Trophoblast cell (in vitro differentiated cells and primary cell): Measurements from ENCODE around the gene CKAP2L.

Experiments used
- DNase-seq, 2 donors: peaks; one replicate each; pipeline ENCODE4 v3.0.0-alpha.2; 2016
- H2AFZ ChIP-seq: 2 replicates; pipeline ENCODE4 v1.6.1; 2013; ENCODE audit warnings: low read length, moderate library complexity, mild to moderate bottlenecking; ENCODE audit not compliant: insufficient read depth, poor library complexity
- H2AK5ac ChIP-seq: 2 replicates; pipeline ENCODE4 v1.6.1; 2013; ENCODE audit warnings: mild to moderate bottlenecking, low read length
- H2BK120ac ChIP-seq: 2 replicates; pipeline ENCODE4 v1.6.1; 2013; ENCODE audit warnings: low read length, mild to moderate bottlenecking, moderate library complexity; ENCODE audit not compliant: insufficient read depth, poor library complexity
- H2BK12ac ChIP-seq: 2 replicates; pipeline ENCODE4 v1.6.1; 2013; ENCODE audit warnings: mild to moderate bottlenecking, low read length, moderate library complexity
- H2BK5ac ChIP-seq: 2 replicates; pipeline ENCODE4 v1.6.1; 2013; ENCODE audit warnings: low read length, low read depth, moderate library complexity, mild to moderate bottlenecking; ENCODE audit not compliant: poor library complexity
- H3K14ac ChIP-seq: 2 replicates; pipeline ENCODE4 v1.6.1; 2013; ENCODE audit warnings: mild to moderate bottlenecking, low read length
- H3K18ac ChIP-seq: 2 replicates; pipeline ENCODE4 v1.6.1; 2013; ENCODE audit warnings: mild to moderate bottlenecking, low read length
- H3K23ac ChIP-seq: 2 replicates; pipeline ENCODE4 v1.6.1; 2013; ENCODE audit warnings: low read length
- H3K27ac ChIP-seq: 2 replicates; pipeline ENCODE4 v1.5.1; 2013; ENCODE audit warnings: low read depth, mild to moderate bottlenecking, inconsistent platforms, low read length, moderate library complexity
- H3K27me3 ChIP-seq: 2 replicates; pipeline ENCODE4 v1.6.1; 2013; ENCODE audit warnings: inconsistent platforms, mild to moderate bottlenecking, low read length, moderate library complexity; ENCODE audit not compliant: insufficient read depth
- H3K36me3 ChIP-seq, 2 experiments: 1 replicate in 1 of 2; 2 replicates in 1 of 2; pipeline ENCODE4 v1.6.1; 2013; ENCODE audit warnings: low read length in 2 of 2, mild to moderate bottlenecking in 2 of 2, moderate library complexity in 1 of 2; ENCODE audit not compliant: insufficient read depth in 2 of 2, control insufficient read depth in 1 of 2
- H3K4ac ChIP-seq: 2 replicates; pipeline ENCODE4 v1.6.1; 2013; ENCODE audit warnings: low read depth, mild to moderate bottlenecking, low read length, moderate library complexity
- H3K4me1 ChIP-seq, 2 experiments: 1 replicate in 1 of 2; 2 replicates in 1 of 2; pipeline ENCODE4 v1.6.1; 2013; ENCODE audit warnings: low read length in 2 of 2, mild to moderate bottlenecking in 2 of 2, moderate library complexity in 1 of 2; ENCODE audit not compliant: insufficient read depth in 2 of 2, control insufficient read depth in 1 of 2
- H3K4me2 ChIP-seq: 2 replicates; pipeline ENCODE4 v1.6.1; 2013; ENCODE audit warnings: inconsistent platforms, mild to moderate bottlenecking, low read length, moderate library complexity
- H3K4me3 ChIP-seq: 2 replicates; pipeline ENCODE4 v1.5.1; 2013; ENCODE audit warnings: mild to moderate bottlenecking, low read depth, low read length, inconsistent platforms
- H3K79me1 ChIP-seq: one replicate; pipeline ENCODE4 v1.6.1; 2013; ENCODE audit warnings: low read length
- H3K79me2 ChIP-seq: 2 replicates; pipeline ENCODE4 v1.6.1; 2013; ENCODE audit warnings: low read length, mild to moderate bottlenecking; ENCODE audit not compliant: control insufficient read depth, insufficient read depth, poor library complexity
- H3K9ac ChIP-seq: 2 replicates; pipeline ENCODE4 v1.6.1; 2013; ENCODE audit warnings: mild to moderate bottlenecking, low read length
- H3K9me3 ChIP-seq: 2 replicates; pipeline ENCODE4 v1.6.1; 2013; ENCODE audit warnings: low read depth, mild to moderate bottlenecking, control low read depth, inconsistent platforms, low read length; ENCODE audit not compliant: insufficient read depth
- H4K12ac ChIP-seq: 2 replicates; pipeline ENCODE4 v1.6.1; 2013; ENCODE audit warnings: low read depth, mild to moderate bottlenecking, low read length, moderate library complexity
- H4K8ac ChIP-seq: 2 replicates; pipeline ENCODE4 v1.6.1; 2013; ENCODE audit warnings: low read depth, mild to moderate bottlenecking, low read length, moderate library complexity
- H4K91ac ChIP-seq: one replicate; pipeline ENCODE4 v1.6.1; 2013; ENCODE audit warnings: low read depth, mild to moderate bottlenecking, low read length, moderate library complexity
- WGBS: extraction: QIAGEN DNeasy Blood & Tissue Kit; methylation state at CpG from one replicate; pipeline ENCODE4 v1.1.7; 2013; ENCODE audit warnings: missing lambda C conversion rate; ENCODE audit not compliant: insufficient read length, insufficient coverage; ENCODE audit errors: extremely low coverage; 5-methylcytosine and 5-hydroxymethylcytosine counted together

The CKAP2L gene

DNA sequence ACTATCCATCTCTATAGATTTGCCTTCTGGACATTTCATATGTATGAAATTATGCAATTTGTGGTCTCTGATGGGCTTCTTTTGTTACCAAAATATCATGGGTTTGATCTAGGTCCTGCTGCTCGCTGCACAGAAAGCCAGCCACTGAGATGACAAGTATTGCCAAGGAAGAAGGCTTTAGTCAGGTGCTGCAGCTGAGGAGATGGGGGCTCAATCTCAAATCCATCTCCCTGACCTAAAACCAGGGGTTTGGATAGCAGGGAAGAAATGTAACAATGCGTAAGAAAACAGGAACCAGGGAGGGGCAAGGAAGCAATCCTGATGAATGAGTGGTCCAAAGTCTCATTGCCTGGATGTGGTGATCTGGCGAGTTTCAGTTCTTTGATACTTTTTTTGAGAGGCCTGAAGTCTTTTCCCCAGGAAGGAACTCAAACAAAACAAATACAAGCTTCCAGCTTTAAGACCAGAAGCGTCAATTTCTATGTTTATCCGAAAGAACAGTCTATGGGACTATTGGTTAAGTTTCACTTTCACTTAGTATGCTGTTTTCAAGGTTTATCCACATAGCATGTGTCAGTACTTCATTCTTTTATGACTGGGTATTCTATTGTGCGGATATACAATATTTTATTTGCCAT lies 3.4 kb upstream of the CKAP2L start:
- WGBS: no CpG with 5 or more reads among the region's 6 CpGs
- Histone ChIP-seq H4K8ac (no peak overlapping the region), H2BK5ac (no peak overlapping the region), H3K18ac (no peak overlapping the region), H3K4ac (no peak overlapping the region), H3K4me2 (no peak overlapping the region), H3K27ac (no peak overlapping the region), H3K27me3 (no peaks in the 10 kb centered on the region), H2AK5ac (no peak overlapping the region), H3K79me1 (no peaks in the 10 kb centered on the region), H4K91ac (no peak overlapping the region), H3K4me3 (no peak overlapping the region), H3K9me3 (peaks cover 2% of the 10 kb centered on the region), H3K79me2 (no peaks in the 10 kb centered on the region), H3K14ac (no peak overlapping the region), H3K4me1 (peaks cover 0 to 7% of the 10 kb centered on the region in 2 experiments), H3K36me3 (no peaks in the 10 kb centered on the region), H3K23ac (no peak overlapping the region), H4K12ac (no peak overlapping the region), H3K9ac (no peak overlapping the region), H2BK12ac (no peak overlapping the region), H2BK120ac (no peak overlapping the region), H2AFZ (no peak overlapping the region)
- no peak for DNase-seq

DNA sequence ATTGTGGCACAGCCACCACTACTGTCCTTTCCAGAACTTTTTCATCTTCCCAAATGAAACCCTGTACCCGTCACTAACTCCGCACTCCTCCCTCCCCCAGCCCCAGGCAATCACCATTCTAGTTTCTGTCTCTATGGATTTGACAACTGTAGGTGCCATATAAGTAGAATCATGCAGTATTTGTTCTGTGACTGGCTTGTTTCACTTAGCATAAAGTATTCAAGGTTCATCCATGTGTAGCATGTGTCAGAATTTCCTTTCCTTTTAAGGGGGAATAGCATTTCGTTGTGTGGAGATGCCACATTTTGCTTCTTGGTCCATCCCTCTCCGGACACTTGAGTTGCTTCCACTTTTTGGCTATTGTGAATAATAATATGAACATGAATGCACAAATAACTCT lies 842 bp upstream of the CKAP2L start:
- Histone ChIP-seq H2AK5ac (no peak overlapping the region), H3K18ac (no peak overlapping the region), H2AFZ (no peak overlapping the region), H3K23ac (no peak overlapping the region), H4K12ac (no peak overlapping the region), H3K4me1 (peaks cover 0 to 7% of the 10 kb centered on the region in 2 experiments), H2BK120ac (no peak overlapping the region), H2BK5ac (no peak overlapping the region), H3K79me1 (no peaks in the 10 kb centered on the region), H3K79me2 (no peaks in the 10 kb centered on the region), H3K9ac (no peak overlapping the region), H3K27me3 (no peaks in the 10 kb centered on the region), H3K9me3 (peaks cover 2% of the 10 kb centered on the region), H4K91ac (no peak overlapping the region), H3K27ac (no peak overlapping the region), H3K14ac (no peak overlapping the region), H3K4me3 (no peak overlapping the region), H3K36me3 (no peaks in the 10 kb centered on the region), H2BK12ac (no peak overlapping the region), H3K4me2 (peak overlapping the region; percentile 60), H4K8ac (peak overlapping the region; percentile 26), H3K4ac (no peak overlapping the region)
- no CpG with 5 or more reads among the region's 4 CpGs for WGBS
- no peak for DNase-seq

DNA sequence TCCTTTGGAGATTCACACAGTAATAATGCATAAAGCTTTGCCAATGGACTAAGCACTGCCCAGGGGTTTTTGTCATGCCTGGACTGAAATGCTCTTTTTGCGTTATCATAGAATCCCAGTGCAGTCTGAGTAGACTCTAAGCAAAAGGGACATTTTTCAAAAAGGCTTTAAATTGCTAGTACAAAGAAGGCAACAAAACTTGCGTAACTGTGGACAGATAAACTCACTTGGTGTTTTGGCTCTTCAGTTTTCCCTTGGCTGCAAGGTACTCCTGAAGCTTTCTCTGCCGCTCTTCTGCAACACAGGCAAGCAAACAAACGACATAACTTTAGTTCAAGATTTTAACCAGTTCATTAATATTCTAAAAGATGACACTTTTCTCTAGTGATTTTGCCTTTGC lies 2.1 kb downstream of the CKAP2L start:
- Histone ChIP-seq H3K18ac (no peak overlapping the region), H2AK5ac (no peak overlapping the region), H3K27me3 (no peaks in the 10 kb centered on the region), H3K79me2 (no peaks in the 10 kb centered on the region), H3K4ac (no peak overlapping the region), H3K36me3 (peaks cover 1 to 2% of the 10 kb centered on the region in 2 experiments), H3K14ac (no peak overlapping the region), H3K4me1 (peaks cover 0 to 7% of the 10 kb centered on the region in 2 experiments), H3K4me3 (no peak overlapping the region), H4K12ac (no peak overlapping the region), H3K4me2 (no peak overlapping the region), H3K27ac (no peak overlapping the region), H2BK120ac (no peak overlapping the region), H3K79me1 (no peaks in the 10 kb centered on the region), H2BK12ac (no peak overlapping the region), H3K9ac (no peak overlapping the region), H4K91ac (no peak overlapping the region), H2AFZ (no peak overlapping the region), H3K23ac (no peak overlapping the region), H3K9me3 (no peaks in the 10 kb centered on the region), H2BK5ac (no peak overlapping the region), H4K8ac (no peak overlapping the region)
- DNase-seq: no peak
- WGBS: no CpG with 5 or more reads among the region's 4 CpGs

DNA sequence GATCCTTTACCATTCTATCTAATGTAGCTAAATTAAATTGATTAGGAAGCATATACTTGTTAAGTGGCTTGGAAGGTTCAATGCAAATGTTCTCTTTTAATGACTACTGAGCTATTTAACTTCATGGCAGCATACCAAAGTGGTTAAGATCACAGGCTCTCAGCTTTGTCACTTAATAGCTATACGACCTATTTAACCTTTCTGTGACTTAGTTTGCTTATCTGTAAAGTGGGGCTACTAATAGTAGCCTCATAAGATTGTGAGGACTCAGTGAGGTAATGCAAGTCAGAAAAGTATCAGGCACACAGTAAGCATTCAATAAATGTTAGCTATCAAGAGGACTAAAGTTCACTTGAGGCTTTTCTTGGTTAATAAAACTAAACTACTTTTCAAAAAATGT lies 4.3 kb downstream of the CKAP2L start:
- no peak overlapping the region for H3K23ac ChIP-seq
- H3K79me1 ChIP-seq: no peaks in the 10 kb centered on the region
- no peak overlapping the region for H4K8ac ChIP-seq
- H3K27me3 ChIP-seq: no peaks in the 10 kb centered on the region
- H3K4me2 ChIP-seq: no peak overlapping the region
- H3K4me1 ChIP-seq: peaks cover 0 to 7% of the 10 kb centered on the region in 2 experiments
- no peak overlapping the region for H3K4me3 ChIP-seq
- no peak overlapping the region for H2BK12ac ChIP-seq
- no peak overlapping the region for H3K14ac ChIP-seq
- H2AK5ac ChIP-seq: no peak overlapping the region
- H3K9ac ChIP-seq: no peak overlapping the region
- no peak overlapping the region for H2BK5ac ChIP-seq
- no CpG with 5 or more reads among the region's 1 CpG for WGBS
- no peak overlapping the region for H3K4ac ChIP-seq
- no peaks in the 10 kb centered on the region for H3K9me3 ChIP-seq
- no peak overlapping the region for H2AFZ ChIP-seq
- no peak overlapping the region for H4K12ac ChIP-seq
- H4K91ac ChIP-seq: no peak overlapping the region
- DNase-seq: no peak
- H3K27ac ChIP-seq: no peak overlapping the region
- H3K18ac ChIP-seq: no peak overlapping the region
- no peak overlapping the region for H2BK120ac ChIP-seq
- H3K79me2 ChIP-seq: no peaks in the 10 kb centered on the region
- peaks cover 1 to 7% of the 10 kb centered on the region in 2 experiments for H3K36me3 ChIP-seq
